ENCODE data around the gene SFT2D1.

SFT2D1 gene

GRCh38 chr6:166317261-166318212 lies 24.8 kb downstream of the SFT2D1 start:
- Histone ChIP-seq H3K4me3 (ENCODE audit: low read length) (no peak overlapping the region), H3K9me3 (ENCODE audit: control insufficient read depth, insufficient read depth, low read length) (no peaks in the 10 kb centered on the region), H3K4me1 (ENCODE audit: control insufficient read depth, insufficient read depth, low read length) (no peaks in the 10 kb centered on the region), H3K36me3 (ENCODE audit: control insufficient read depth, insufficient read depth, low read length) (no peaks in the 10 kb centered on the region), H3K27ac (ENCODE audit: low read length) (no peak overlapping the region), H3K27me3 (ENCODE audit: control insufficient read depth, insufficient read depth, low read length) (no peaks in the 10 kb centered on the region)
- WGBS (ENCODE audit: insufficient coverage, insufficient read length) = no CpG with 5 or more reads among the region's 19 CpGs
- DNase-seq (ENCODE audit: low read depth, low spot score) = no peak

- no peaks in the 10 kb centered on the region for H3K4me1 ChIP-seq (ENCODE audit: control insufficient read depth, insufficient read depth, low read length)
- H3K27me3 ChIP-seq (ENCODE audit: control insufficient read depth, insufficient read depth, low read length) = no peaks in the 10 kb centered on the region
- no peak overlapping the region for H3K4me3 ChIP-seq (ENCODE audit: low read length)
- no peak for DNase-seq (ENCODE audit: low read depth, low spot score)
- no peaks in the 10 kb centered on the region for H3K9me3 ChIP-seq (ENCODE audit: control insufficient read depth, insufficient read depth, low read length)
- no peak overlapping the region for H3K27ac ChIP-seq (ENCODE audit: low read length)
- no peaks in the 10 kb centered on the region for H3K36me3 ChIP-seq (ENCODE audit: control insufficient read depth, insufficient read depth, low read length)
- no CpG with 5 or more reads among the region's 11 CpGs for WGBS (ENCODE audit: insufficient coverage, insufficient read length)
Observed at GRCh38 chr6:166315436-166315835, 26.9 kb downstream of the SFT2D1 start.

GRCh38 chr6:166314454-166314853 lies 27.9 kb downstream of the SFT2D1 start:
- no peak overlapping the region for H3K4me3 ChIP-seq (ENCODE audit: low read length)
- no peaks in the 10 kb centered on the region for H3K4me1 ChIP-seq (ENCODE audit: control insufficient read depth, insufficient read depth, low read length)
- H3K9me3 ChIP-seq (ENCODE audit: control insufficient read depth, insufficient read depth, low read length) = no peaks in the 10 kb centered on the region
- no peak overlapping the region for H3K27ac ChIP-seq (ENCODE audit: low read length)
- no CpG with 5 or more reads among the region's 9 CpGs for WGBS (ENCODE audit: insufficient coverage, insufficient read length)
- no peaks in the 10 kb centered on the region for H3K36me3 ChIP-seq (ENCODE audit: control insufficient read depth, insufficient read depth, low read length)
- H3K27me3 ChIP-seq (ENCODE audit: control insufficient read depth, insufficient read depth, low read length) = peaks cover 6% of the 10 kb centered on the region; the same call in 1 of the 2 replicates
- DNase-seq (ENCODE audit: low read depth, low spot score) = no peak

GRCh38 chr6:166313255-166314070 lies 28.9 kb downstream of the SFT2D1 start:
- no CpG with 5 or more reads among the region's 18 CpGs for whole genome bisulfite sequencing (ENCODE audit: insufficient coverage, insufficient read length)
- DNase-seq (ENCODE audit: low read depth, low spot score) = no peak
- no peaks in the 10 kb centered on the region for H3K9me3 ChIP-seq (ENCODE audit: control insufficient read depth, insufficient read depth, low read length)

GRCh38 chr6:166312832-166313231 lies 29.5 kb downstream of the SFT2D1 start:
- Histone ChIP-seq H3K27ac (ENCODE audit: low read length) (no peak overlapping the region), H3K9me3 (ENCODE audit: control insufficient read depth, insufficient read depth, low read length) (no peaks in the 10 kb centered on the region), H3K4me3 (ENCODE audit: low read length) (no peak overlapping the region), H3K27me3 (ENCODE audit: control insufficient read depth, insufficient read depth, low read length) (peaks cover 14% of the 10 kb centered on the region), H3K36me3 (ENCODE audit: control insufficient read depth, insufficient read depth, low read length) (no peaks in the 10 kb centered on the region), H3K4me1 (ENCODE audit: control insufficient read depth, insufficient read depth, low read length) (no peaks in the 10 kb centered on the region; the same call in 1 of the 2 replicates)
- no CpG with 5 or more reads among the region's 1 CpG for WGBS (ENCODE audit: insufficient coverage, insufficient read length)
- no peak for DNase-seq (ENCODE audit: low read depth, low spot score)

More at GRCh38 chr6:166313255-166314070, 28.9 kb downstream of the SFT2D1 start:
- Histone ChIP-seq H3K27me3 (ENCODE audit: control insufficient read depth, insufficient read depth, low read length) (peaks cover 11% of the 10 kb centered on the region), H3K27ac (ENCODE audit: low read length) (no peak overlapping the region), H3K36me3 (ENCODE audit: control insufficient read depth, insufficient read depth, low read length) (no peaks in the 10 kb centered on the region), H3K4me3 (ENCODE audit: low read length) (no peak overlapping the region), H3K4me1 (ENCODE audit: control insufficient read depth, insufficient read depth, low read length) (no peaks in the 10 kb centered on the region)

- H3K4me1 ChIP-seq (ENCODE audit: control insufficient read depth, insufficient read depth, low read length) = no peaks in the 10 kb centered on the region; the same call in 1 of the 2 replicates
- peaks cover 20% of the 10 kb centered on the region for H3K27me3 ChIP-seq (ENCODE audit: control insufficient read depth, insufficient read depth, low read length)
- no peak overlapping the region for H3K4me3 ChIP-seq (ENCODE audit: low read length)
- no CpG with 5 or more reads among the region's 12 CpGs for WGBS (ENCODE audit: insufficient coverage, insufficient read length)
- no peaks in the 10 kb centered on the region for H3K36me3 ChIP-seq (ENCODE audit: control insufficient read depth, insufficient read depth, low read length)
- DNase-seq (ENCODE audit: low read depth, low spot score) = no peak
- H3K27ac ChIP-seq (ENCODE audit: low read length) = no peak overlapping the region
- no peaks in the 10 kb centered on the region for H3K9me3 ChIP-seq (ENCODE audit: control insufficient read depth, insufficient read depth, low read length)
Observed at GRCh38 chr6:166310634-166311033, 31.7 kb downstream of the SFT2D1 start.

- WGBS (ENCODE audit: insufficient coverage, insufficient read length) = no CpG with 5 or more reads among the region's 9 CpGs
- no peaks in the 10 kb centered on the region; the same call in 1 of the 2 replicates for H3K4me1 ChIP-seq (ENCODE audit: control insufficient read depth, insufficient read depth, low read length)
- H3K9me3 ChIP-seq (ENCODE audit: control insufficient read depth, insufficient read depth, low read length) = no peaks in the 10 kb centered on the region
- no peak overlapping the region for H3K27ac ChIP-seq (ENCODE audit: low read length)
- H3K4me3 ChIP-seq (ENCODE audit: low read length) = no peak overlapping the region
- H3K27me3 ChIP-seq (ENCODE audit: control insufficient read depth, insufficient read depth, low read length) = peaks cover 20% of the 10 kb centered on the region
- no peaks in the 10 kb centered on the region for H3K36me3 ChIP-seq (ENCODE audit: control insufficient read depth, insufficient read depth, low read length)
- DNase-seq (ENCODE audit: low read depth, low spot score) = no peak
Observed at GRCh38 chr6:166309977-166310376, 32.4 kb downstream of the SFT2D1 start.

- DNase-seq (ENCODE audit: low read depth, low spot score) = no peak
- Histone ChIP-seq H3K36me3 (ENCODE audit: control insufficient read depth, insufficient read depth, low read length) (no peaks in the 10 kb centered on the region), H3K9me3 (ENCODE audit: control insufficient read depth, insufficient read depth, low read length) (no peaks in the 10 kb centered on the region), H3K27ac (ENCODE audit: low read length) (no peak overlapping the region), H3K4me3 (ENCODE audit: low read length) (peak overlapping the region; percentile 29; the same call in 1 of the 2 replicates), H3K4me1 (ENCODE audit: control insufficient read depth, insufficient read depth, low read length) (no peaks in the 10 kb centered on the region; the same call in 1 of the 2 replicates), H3K27me3 (ENCODE audit: control insufficient read depth, insufficient read depth, low read length) (peaks cover 20% of the 10 kb centered on the region)
- no CpG with 5 or more reads among the region's 11 CpGs for WGBS (ENCODE audit: insufficient coverage, insufficient read length)
Observed at GRCh38 chr6:166308769-166309589, 33.4 kb downstream of the SFT2D1 start.

- no CpG with 5 or more reads among the region's 74 CpGs for WGBS (ENCODE audit: insufficient coverage, insufficient read length)
- Histone ChIP-seq H3K9me3 (ENCODE audit: control insufficient read depth, insufficient read depth, low read length) (no peaks in the 10 kb centered on the region), H3K27me3 (ENCODE audit: control insufficient read depth, insufficient read depth, low read length) (peaks cover 20% of the 10 kb centered on the region), H3K36me3 (ENCODE audit: control insufficient read depth, insufficient read depth, low read length) (no peaks in the 10 kb centered on the region), H3K27ac (ENCODE audit: low read length) (no peak within 1 kb of the TSS), H3K4me3 (ENCODE audit: low read length) (peak within 1 kb of the TSS; percentile 29; the same call in 1 of the 2 replicates), H3K4me1 (ENCODE audit: control insufficient read depth, insufficient read depth, low read length) (no peaks in the 10 kb centered on the region; the same call in 1 of the 2 replicates)
- DNase-seq (ENCODE audit: low read depth, low spot score) = no peak
Observed at GRCh38 chr6:166308033-166308768, 34.1 kb downstream of the SFT2D1 start, which contains the start of gene PRR18. Gene PRR18 (minus strand): TSS chr6:166308392. CDS start chr6:166308142, 250 bp downstream.

Data from iPS DF 6.9 (cell line).